Frontal cortex (tissue), 4 donors: ENCODE results near the gene TEDC1. TPM values are rescaled to one million over a fixed set of nuclear protein-coding genes. Genes with fewer than 3 reads are reported as not detected.

Experiments
- DNase-seq, 2 donors: peaks; one replicate each; pipeline ENCODE4 v3.0.0; 2012; ENCODE audit warnings: low spot score in 2 of 2
- FAIRE-seq: peaks from 2 replicates; lab custom pipeline; 2012; peaks lifted over from hg19 to GRCh38; lab: Jason Lieb, UNC
- total RNA-seq: library from RNA; depleted of rRNA; stranded (reverse); fragments of >200 nt; gene quantifications from one replicate; pipeline ENCODE4 v1.2.3, GENCODE V29; 2014
- donor health status: control.
- donor health status: control.
- donor health status: control.

The TEDC1 gene
- total RNA-seq, 1 donor from 2014 or later = 5.7 TPM

GRCh38 chr14:105493921-105494605 is 3.0 kb downstream of the TEDC1 start:
- FAIRE-seq (no peak), DNase-seq (no peak)

- DNase-seq = no peak
- FAIRE-seq = no peak
Observed at GRCh38 chr14:105494606-105494929, 3.5 kb downstream of the TEDC1 start.

- DNase-seq (no peak), FAIRE-seq (no peak)
Observed at GRCh38 chr14:105495101-105495989, 4.3 kb downstream of the TEDC1 start.

- DNase-seq (no peak), FAIRE-seq (no peak)
Observed at GRCh38 chr14:105495990-105496830, 5.2 kb downstream of the TEDC1 start.

- FAIRE-seq (no peak), DNase-seq (no peak)
Observed at GRCh38 chr14:105496831-105497591, 6.0 kb downstream of the TEDC1 start.

- FAIRE-seq (no peak), DNase-seq (no peak)
Observed at GRCh38 chr14:105497671-105498429, 6.8 kb downstream of the TEDC1 start.

GRCh38 chr14:105498430-105499255 is 7.6 kb downstream of the TEDC1 start:
- FAIRE-seq (no peak), DNase-seq (peak; percentile 60 to 82)

- no peak for FAIRE-seq
- DNase-seq = peak; percentile 80 to 92
Observed at GRCh38 chr14:105499256-105500035, 8.4 kb downstream of the TEDC1 start.

GRCh38 chr14:105500036-105500725 is 9.1 kb downstream of the TEDC1 start:
- DNase-seq (no peak), FAIRE-seq (no peak)

GRCh38 chr14:105500726-105501101 is 9.7 kb downstream of the TEDC1 start:
- DNase-seq = no peak
- FAIRE-seq = no peak

GRCh38 chr14:105501504-105502291 is 10.7 kb downstream of the TEDC1 start:
- no peak for FAIRE-seq
- no peak for DNase-seq

GRCh38 chr14:105502446-105503295 is 11.6 kb downstream of the TEDC1 start:
- FAIRE-seq (no peak), DNase-seq (no peak)

- FAIRE-seq (no peak), DNase-seq (no peak)
Observed at GRCh38 chr14:105503296-105503640, 12.2 kb downstream of the TEDC1 start.

GRCh38 chr14:105503935-105504692 is 13.1 kb downstream of the TEDC1 start:
- DNase-seq = no peak
- no peak for FAIRE-seq

- DNase-seq = no peak
Observed at GRCh38 chr14:105505101-105505500, 14.1 kb downstream of the TEDC1 start.

More at GRCh38 chr14:105505101-105505500, 14.1 kb downstream of the TEDC1 start:
- no peak for FAIRE-seq
